Psoas muscle (tissue), 8 donors: ENCODE measurements around the gene NUCKS1. TPM values are rescaled to one million over a fixed set of nuclear protein-coding genes. Genes with fewer than 3 reads are reported as not detected.

Source experiments
- ATAC-seq, 4 donors: fragments of 200-7000 bp; cut with Tn5 transposase; one replicate each; pipeline ENCODE4 v1.9.1; 2020; ENCODE audit warnings: moderate library complexity in 3 of 4, mild to moderate bottlenecking in 2 of 4
- DNase-seq, 2 donors: peaks; one replicate each; pipeline ENCODE4 v3.0.0-alpha.2; 2020
- H3K27ac ChIP-seq: fragments of 200-600 bp; one replicate; pipeline ENCODE4 v1.8.0; 2022
- H3K27me3 ChIP-seq, 3 donors: fragments of 200-600 bp in 1 of 3; one replicate each; pipeline versions ENCODE4 v1.6.1 to v1.8.0; 2013 to 2022; ENCODE audit warnings: low read length in 2 of 3, mild to moderate bottlenecking in 2 of 3, moderate library complexity in 1 of 3; ENCODE audit not compliant: insufficient read depth in 3 of 3
- H3K36me3 ChIP-seq, 2 donors: fragments of 200-600 bp in 1 of 2; one replicate each; pipeline versions ENCODE4 v1.6.1 to v1.8.0; 2013 to 2022; ENCODE audit warnings: low read depth in 1 of 2, mild to moderate bottlenecking in 1 of 2, moderate library complexity in 1 of 2; ENCODE audit not compliant: insufficient read depth in 1 of 2
- H3K4me1 ChIP-seq: fragments of 200-600 bp; one replicate; pipeline ENCODE4 v1.8.0; 2022
- H3K4me3 ChIP-seq: fragments of 200-600 bp; one replicate; pipeline ENCODE4 v1.8.0; 2022; ENCODE audit warnings: mild to moderate bottlenecking
- H3K9me3 ChIP-seq: fragments of 200-600 bp; one replicate; pipeline ENCODE4 v1.8.0; 2022
- WGBS, 3 donors: extraction: QIAGEN DNeasy Blood & Tissue Kit; methylation state at CpG; one replicate each; pipeline versions ENCODE4 v1.1.6 to v1.1.7; 2013; 5-methylcytosine and 5-hydroxymethylcytosine counted together
- intact Hi-C, 2 donors: fragments of 100-400 bp; cut with DNase I; formaldehyde crosslinking; loops; one replicate each; pipeline versions ENCODE4 v1.11.0 to v1.14.2; 2022
- polyA plus RNA-seq, 3 donors: library from polyadenylated mRNA; stranded (reverse); fragments of 200-250 nt; gene quantifications; one replicate each; pipeline ENCODE4 v1.2.3, GENCODE V29; 2013
- total RNA-seq, 4 donors: library from RNA; stranded (reverse); fragmentation: NEBNext Ultra II Directional in 2 of 4; extraction: Animal tissue kit (Norgen Biotek cat#: 25700) in 2 of 4; gene quantifications; one replicate each; pipeline versions ENCODE4 v1.2.1 to v1.2.4, GENCODE V29; 2021 to 2023
- TF ChIP-seq, protein P1 (sequence below): fragments of 200-600 bp; IDR thresholded peaks from one replicate; pipeline ENCODE4 v1.8.0; 2022; ENCODE audit warnings: antibody characterized with exemption
- donor health status: healthy with polysubstance abuse.
- donor health status: DM: no; HTN: no; CAD: no; lungs with moderate emphysema.
- donor health status: Bipolar disorder and iron deficiency.
- donor health status: healthy.
- donor health status: DM: yes; HTN: yes; CAD: no.
- donor health status: DM: no; HTN: no; CAD: no.
- donor health status: DM: no; HTN: no; CAD: no.
- donor health status: DM: yes; HTN: yes; CAD: no.

The NUCKS1 gene
- total and polyA plus RNA-seq, 7 donors, result 28.3 to 174 (median 140) TPM

DNA sequence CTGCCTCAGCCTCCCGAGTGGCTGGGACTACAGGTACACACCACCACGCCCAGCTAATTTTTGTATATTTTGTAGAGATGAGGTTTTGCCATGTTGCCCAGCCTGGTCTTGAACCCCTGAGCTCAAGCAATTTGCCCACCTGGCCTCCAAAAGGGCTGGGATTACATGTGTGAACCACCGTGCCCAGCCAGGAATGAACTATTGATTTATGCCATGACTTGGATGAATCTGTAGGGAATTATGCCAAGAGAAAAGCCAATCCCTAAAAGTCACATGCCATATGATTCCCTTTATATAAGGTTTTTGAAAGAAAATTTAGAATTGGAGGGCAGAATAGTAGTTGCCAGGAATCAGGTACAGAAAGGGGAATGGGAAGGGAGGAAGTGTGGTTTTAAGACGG lies 50.6 kb downstream of the NUCKS1 start:
- WGBS, 3 donors, result 74 to 90% (median 80%) methylated on average over 4 of the region's 4 CpGs
- peaks cover 0 to 2% of the 10 kb centered on the region in 2 donors for H3K36me3 ChIP-seq
- H3K9me3 ChIP-seq, result no peaks in the 10 kb centered on the region
- TF ChIP-seq, protein P1, sequence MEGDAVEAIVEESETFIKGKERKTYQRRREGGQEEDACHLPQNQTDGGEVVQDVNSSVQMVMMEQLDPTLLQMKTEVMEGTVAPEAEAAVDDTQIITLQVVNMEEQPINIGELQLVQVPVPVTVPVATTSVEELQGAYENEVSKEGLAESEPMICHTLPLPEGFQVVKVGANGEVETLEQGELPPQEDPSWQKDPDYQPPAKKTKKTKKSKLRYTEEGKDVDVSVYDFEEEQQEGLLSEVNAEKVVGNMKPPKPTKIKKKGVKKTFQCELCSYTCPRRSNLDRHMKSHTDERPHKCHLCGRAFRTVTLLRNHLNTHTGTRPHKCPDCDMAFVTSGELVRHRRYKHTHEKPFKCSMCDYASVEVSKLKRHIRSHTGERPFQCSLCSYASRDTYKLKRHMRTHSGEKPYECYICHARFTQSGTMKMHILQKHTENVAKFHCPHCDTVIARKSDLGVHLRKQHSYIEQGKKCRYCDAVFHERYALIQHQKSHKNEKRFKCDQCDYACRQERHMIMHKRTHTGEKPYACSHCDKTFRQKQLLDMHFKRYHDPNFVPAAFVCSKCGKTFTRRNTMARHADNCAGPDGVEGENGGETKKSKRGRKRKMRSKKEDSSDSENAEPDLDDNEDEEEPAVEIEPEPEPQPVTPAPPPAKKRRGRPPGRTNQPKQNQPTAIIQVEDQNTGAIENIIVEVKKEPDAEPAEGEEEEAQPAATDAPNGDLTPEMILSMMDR, result no peak
- ATAC-seq (no peak), DNase-seq (no peak)
- H3K27ac ChIP-seq, result no peak overlapping the region
- H3K4me3 ChIP-seq, result no peak overlapping the region
- intact Hi-C loops, result no loop called here
- no peaks in the 10 kb centered on the region for H3K27me3 ChIP-seq
- no peaks in the 10 kb centered on the region for H3K4me1 ChIP-seq

DNA sequence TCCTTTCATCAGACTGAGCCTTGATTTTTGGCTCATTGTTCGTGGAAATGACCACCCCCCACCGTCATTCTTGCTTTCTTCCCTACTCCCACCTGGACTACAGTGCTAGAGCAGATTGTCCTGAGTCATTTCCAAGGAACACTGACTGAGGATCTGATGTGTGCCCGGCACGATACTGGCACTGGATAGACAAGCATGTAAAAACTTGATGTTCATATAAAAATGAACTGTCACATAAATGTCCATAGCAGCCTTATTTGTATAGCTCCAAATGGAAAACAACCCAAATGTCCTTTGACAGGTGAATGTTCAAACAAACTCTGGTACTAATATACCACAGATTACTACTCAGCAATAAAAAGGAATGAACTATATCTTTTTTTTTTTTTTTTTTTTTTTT lies 51.1 kb downstream of the NUCKS1 start:
- H3K27me3 ChIP-seq, result no peaks in the 10 kb centered on the region
- intact Hi-C loops, result no loop called here
- ATAC-seq (no peak), DNase-seq (no peak)
- H3K4me3 ChIP-seq, result no peak overlapping the region
- TF ChIP-seq, protein P1, result no peak
- WGBS, 3 donors, result 88 to 91% (median 90%) methylated on average over 4 of the region's 4 CpGs
- H3K36me3 ChIP-seq, result no peaks in the 10 kb centered on the region
- H3K27ac ChIP-seq, result no peak overlapping the region
- H3K4me1 ChIP-seq, result no peaks in the 10 kb centered on the region
- no peaks in the 10 kb centered on the region for H3K9me3 ChIP-seq

DNA sequence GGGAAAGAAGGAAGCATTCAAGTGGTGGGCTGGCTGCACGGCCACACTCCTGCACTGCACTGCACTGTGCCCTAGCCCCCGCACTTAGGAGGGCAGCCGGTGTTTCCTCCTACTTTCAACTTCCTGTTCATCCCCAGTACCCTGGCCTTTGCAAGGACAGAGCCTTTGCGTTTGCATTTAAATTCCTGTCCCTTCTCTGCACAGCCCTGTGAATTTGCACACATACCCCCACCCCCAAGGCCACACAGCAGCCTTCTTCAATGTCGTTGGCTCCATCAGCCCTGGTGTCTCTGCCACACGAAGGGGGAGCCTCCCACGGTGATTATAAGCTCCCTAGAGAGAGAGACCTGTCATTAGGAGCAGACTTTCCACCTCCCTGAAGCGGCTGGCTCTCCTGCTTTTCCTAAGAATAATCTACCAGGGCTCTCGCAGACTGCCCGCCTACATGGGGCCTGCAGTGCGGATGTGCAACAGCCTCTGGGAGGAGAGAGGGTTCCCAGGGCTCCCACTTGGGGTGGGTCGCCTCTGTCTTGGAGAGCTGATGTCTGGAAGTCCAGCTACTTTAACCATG lies 56.5 kb downstream of the NUCKS1 start:
- H3K9me3 ChIP-seq, result no peaks in the 10 kb centered on the region
- H3K4me3 ChIP-seq, result no peak overlapping the region
- no peaks in the 10 kb centered on the region for H3K27me3 ChIP-seq
- intact Hi-C loops, result no loop called here
- 54 to 64% (median 58%) methylated on average over 11 to 12 of the region's 12 CpGs for WGBS, 3 donors
- no peak for DNase-seq
- no peaks in the 10 kb centered on the region for H3K4me1 ChIP-seq
- no peak overlapping the region for H3K27ac ChIP-seq
- no peak for ATAC-seq
- TF ChIP-seq, protein P1, result no peak
- no peaks in the 10 kb centered on the region for H3K36me3 ChIP-seq

DNA sequence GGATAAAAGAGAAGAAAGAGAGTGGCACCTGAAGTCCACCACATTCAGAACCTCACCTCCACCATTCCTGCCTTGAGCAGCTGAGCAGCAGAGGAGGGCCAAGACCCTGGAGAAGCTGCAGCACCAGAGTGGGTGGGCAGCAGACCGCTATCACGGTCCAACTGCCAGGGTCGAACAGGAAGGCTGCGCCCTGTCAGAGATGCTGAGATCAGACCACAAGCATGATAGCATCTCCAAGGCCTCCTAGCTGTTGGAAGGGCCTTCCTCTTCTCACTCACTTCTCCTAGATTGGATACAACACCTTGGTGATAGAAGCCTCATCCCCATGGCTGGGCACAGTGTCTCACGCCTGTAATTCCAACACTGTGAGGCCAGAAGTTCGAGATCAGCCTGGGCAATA lies 57.6 kb downstream of the NUCKS1 start:
- Histone ChIP-seq H3K36me3 (no peaks in the 10 kb centered on the region), H3K27me3 (no peaks in the 10 kb centered on the region), H3K27ac (no peak overlapping the region), H3K9me3 (no peaks in the 10 kb centered on the region), H3K4me1 (no peaks in the 10 kb centered on the region), H3K4me3 (no peak overlapping the region)
- TF ChIP-seq, protein P1, result no peak
- no peak for DNase-seq
- WGBS, 3 donors, result 94 to 98% (median 95%) methylated on average over 6 of the region's 6 CpGs
- ATAC-seq, result no peak
- intact Hi-C loops, result no loop called here

DNA sequence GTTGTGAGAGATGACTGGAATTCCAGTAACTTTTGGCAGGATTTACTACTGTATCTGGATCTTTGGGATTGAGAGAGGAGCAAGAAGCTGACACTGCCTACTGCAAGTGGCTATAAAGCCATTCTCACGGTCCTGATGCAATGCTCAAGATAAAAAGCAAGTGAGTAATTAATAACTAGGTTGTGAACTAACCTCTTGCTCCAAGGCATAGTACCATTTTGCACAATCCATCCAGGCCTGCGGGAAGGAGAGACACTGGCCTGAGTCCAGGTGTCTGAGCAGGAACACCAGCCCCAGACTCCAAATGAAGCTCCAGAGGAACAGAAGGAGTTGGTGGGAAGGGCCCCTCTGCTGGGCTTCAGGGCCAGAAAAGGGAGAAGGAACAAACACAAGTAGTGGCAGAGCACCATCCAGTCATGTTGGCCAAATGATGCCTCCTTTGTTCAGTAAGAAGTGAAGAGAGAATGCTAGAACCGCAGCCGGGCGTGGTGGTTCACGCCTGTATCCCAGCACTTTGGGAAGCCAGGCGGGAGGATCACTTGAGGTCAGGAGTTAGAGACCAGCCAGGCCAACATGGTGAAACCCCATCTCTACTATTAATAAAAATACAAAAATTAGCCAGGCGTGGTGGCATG lies 59.7 kb downstream of the NUCKS1 start:
- TF ChIP-seq, protein P1, result no peak
- intact Hi-C loops, result no loop called here
- 81 to 87% (median 84%) methylated on average over 8 of the region's 8 CpGs for WGBS, 3 donors
- ATAC-seq, result no peak
- Histone ChIP-seq H3K4me3 (no peak overlapping the region), H3K9me3 (no peaks in the 10 kb centered on the region), H3K36me3 (no peaks in the 10 kb centered on the region), H3K27ac (no peak overlapping the region), H3K27me3 (no peaks in the 10 kb centered on the region), H3K4me1 (no peaks in the 10 kb centered on the region)
- no peak for DNase-seq
